ENCODE results near the gene RAB7B.

DNA sequence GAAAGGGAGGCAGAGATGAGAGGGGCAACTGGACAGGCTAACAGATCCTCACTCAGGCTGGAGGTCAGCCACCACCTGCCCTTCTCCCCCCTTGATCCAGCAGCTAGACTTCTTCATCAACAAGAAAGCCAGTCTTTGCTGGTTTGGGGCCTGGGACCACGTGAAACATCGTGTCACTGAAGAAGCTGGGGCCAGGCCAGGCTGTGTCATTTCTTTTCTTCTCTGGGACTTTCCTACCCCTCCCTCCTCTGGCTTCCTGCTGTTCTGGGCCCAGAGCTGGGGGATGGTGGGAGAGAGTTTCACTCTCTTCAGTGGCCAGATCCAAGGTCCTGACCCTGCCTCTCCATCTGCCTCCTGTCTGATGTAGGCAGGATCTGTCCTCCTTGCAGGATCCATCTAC is 41.8 kb downstream of the RAB7B start:
- TF ChIP-seq, protein P1, sequence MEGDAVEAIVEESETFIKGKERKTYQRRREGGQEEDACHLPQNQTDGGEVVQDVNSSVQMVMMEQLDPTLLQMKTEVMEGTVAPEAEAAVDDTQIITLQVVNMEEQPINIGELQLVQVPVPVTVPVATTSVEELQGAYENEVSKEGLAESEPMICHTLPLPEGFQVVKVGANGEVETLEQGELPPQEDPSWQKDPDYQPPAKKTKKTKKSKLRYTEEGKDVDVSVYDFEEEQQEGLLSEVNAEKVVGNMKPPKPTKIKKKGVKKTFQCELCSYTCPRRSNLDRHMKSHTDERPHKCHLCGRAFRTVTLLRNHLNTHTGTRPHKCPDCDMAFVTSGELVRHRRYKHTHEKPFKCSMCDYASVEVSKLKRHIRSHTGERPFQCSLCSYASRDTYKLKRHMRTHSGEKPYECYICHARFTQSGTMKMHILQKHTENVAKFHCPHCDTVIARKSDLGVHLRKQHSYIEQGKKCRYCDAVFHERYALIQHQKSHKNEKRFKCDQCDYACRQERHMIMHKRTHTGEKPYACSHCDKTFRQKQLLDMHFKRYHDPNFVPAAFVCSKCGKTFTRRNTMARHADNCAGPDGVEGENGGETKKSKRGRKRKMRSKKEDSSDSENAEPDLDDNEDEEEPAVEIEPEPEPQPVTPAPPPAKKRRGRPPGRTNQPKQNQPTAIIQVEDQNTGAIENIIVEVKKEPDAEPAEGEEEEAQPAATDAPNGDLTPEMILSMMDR (IDR thresholded peaks at IDR 0.05), result no peak
- TF ChIP-seq POLR2A (IDR thresholded peaks at IDR 0.05), result no peak

Measured in right lobe of liver (tissue), 4 donors.